GM19193 (cell line): ENCODE results near the gene ZNF609.

Source experiments
- POLR2A ChIP-seq: IDR thresholded peaks from 4 replicates; pipeline ENCODE4 v1.6.1; 2011; ENCODE audit not compliant: insufficient read depth, insufficient read length; ENCODE audit errors: extremely low read depth

ZNF609 gene

DNA sequence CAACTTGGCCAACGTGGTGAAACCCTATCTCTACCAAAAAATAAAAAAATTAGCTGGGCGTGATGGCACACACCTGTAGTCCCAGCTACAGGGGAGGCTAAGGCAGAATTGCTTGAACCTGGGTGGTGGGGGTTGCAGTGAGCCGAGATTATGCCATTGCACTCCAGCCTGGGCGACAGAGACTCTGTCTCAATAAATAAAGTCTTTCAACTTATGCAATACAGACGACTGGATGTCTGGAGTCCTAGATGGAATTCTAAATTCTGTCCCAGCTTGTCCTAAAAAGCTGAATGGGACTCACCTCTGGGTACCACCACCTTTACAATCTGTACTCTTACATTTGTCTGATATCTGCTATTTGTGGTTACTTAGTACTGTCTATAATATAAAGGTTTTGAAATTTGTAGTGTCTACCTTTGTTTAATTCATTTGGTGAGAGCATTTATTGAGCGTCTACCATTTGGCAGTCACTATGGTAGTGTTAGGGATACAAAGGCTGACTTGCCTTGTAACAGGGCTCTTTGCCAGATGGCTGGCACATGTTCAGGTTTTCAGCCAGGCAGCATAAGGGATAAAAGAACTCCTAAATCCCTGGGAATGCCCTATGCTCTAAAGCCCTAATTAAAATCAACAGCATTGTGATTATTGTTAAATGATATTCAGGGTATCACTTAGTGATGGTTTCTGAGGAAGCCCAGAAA is 7.2 kb upstream of the ZNF609 start:
- TF ChIP-seq POLR2A, result no peak

DNA sequence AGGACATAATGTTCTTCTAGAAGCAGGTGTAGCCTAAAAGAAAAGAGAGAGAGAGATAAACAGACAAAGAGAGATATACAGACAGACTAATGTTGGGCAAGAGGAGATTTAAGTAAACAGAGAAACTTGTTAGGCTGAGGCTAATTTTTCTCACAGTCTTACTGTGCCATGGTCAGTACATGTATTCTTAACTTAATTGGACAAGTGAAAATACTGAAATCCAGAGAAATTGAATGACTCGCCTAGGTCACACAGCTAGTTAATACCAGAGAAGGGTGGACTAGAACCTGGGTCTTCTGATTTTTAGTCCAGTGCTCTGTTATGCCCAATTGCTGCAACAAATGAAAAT is 6.7 kb upstream of the ZNF609 start:
- no peak for TF ChIP-seq POLR2A

DNA sequence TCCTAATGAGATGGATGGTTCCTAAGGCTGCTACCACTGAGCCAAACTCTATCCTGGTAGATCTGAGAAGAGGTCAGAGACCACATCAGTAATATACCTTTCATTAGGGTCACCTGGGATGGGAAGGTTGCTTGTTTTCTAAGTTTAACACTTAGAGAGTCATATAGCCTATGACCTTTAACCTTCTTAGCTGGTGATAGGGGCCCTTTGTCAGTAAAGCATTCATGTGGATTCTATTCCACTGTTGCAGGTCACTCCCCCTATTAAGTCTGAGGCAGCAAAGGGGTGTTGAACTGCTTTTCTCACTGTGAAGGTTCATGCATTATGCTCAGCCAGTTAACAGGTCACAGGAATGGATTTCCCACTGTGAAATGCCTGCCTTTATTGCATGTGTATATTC is 6.1 kb upstream of the ZNF609 start:
- no peak for TF ChIP-seq POLR2A

DNA sequence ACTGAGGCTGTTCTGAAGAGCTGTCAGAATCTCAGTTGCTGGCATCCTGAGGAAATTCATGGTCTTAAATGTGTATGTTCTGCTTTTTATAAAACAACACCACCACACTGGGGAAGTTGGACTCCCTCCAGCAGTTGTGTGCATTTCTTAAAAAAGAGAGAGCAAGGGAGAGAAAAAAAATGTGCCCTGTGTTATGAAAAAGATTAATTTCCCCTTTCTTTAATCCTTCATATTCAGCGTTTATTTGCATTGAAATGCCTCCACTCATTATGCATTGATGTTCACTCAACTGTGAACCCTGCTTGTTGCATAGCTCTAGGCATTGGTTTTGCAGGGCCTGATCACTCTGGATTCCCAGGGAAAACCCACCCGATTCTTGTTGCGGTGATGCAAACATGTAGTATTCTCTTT is 4.4 kb upstream of the ZNF609 start:
- no peak for TF ChIP-seq POLR2A

DNA sequence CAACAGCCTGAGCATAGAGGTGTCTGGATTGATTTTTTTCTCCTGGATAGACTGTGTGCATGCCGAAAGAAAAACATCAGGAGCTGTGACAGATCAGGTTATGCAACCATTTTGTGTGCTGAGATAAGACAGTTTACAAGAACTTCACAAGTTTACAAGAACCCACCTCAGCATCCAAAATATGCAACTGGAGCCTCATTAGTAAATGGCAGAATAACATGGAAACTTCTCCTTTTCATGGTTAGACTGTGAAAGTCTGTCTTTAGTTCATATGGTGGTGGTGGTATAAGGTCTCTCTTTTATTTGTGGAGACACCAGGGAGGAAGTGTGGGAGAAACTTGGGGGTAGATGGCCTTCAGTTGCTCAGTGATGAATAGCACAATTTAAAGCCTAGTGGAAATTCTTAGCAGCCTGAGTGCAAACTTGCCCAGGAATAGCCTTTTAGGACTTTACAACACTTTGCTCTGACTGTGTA is 3.7 kb upstream of the ZNF609 start:
- TF ChIP-seq POLR2A, result no peak

DNA sequence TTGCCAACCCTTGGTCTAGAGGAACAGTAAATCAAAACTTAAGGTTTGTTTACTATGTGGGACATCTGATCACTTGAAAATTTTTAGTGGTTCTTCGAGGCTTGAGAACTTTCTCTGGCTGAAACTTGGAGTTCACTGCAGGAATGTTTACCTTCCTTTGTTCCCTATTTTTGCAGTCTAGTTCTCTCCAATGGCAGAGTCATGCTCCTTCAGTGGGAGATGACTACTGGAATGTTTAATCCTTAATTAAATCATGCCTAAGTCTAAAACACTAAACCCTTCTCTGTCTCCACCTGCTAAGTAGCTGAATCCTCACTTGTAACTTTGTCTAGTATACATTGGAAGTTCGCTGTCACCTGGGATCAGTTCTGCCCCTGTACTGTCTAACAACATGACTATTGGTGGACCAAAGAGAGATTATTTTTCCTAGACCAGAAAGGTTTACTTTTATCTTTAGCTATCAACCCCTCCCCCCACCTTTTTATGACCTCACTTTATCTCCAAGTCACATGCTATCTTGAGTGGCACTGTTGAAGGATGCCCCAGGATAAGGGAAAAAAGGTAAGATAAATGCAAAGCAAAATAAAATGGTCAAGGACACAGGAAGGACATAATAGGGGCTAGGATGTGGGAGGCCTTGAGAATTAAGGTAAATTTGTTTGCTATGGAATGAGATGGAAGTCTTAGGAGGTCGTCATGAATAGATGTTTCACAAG is 1.2 kb upstream of the ZNF609 start:
- TF ChIP-seq POLR2A, result no peak

DNA sequence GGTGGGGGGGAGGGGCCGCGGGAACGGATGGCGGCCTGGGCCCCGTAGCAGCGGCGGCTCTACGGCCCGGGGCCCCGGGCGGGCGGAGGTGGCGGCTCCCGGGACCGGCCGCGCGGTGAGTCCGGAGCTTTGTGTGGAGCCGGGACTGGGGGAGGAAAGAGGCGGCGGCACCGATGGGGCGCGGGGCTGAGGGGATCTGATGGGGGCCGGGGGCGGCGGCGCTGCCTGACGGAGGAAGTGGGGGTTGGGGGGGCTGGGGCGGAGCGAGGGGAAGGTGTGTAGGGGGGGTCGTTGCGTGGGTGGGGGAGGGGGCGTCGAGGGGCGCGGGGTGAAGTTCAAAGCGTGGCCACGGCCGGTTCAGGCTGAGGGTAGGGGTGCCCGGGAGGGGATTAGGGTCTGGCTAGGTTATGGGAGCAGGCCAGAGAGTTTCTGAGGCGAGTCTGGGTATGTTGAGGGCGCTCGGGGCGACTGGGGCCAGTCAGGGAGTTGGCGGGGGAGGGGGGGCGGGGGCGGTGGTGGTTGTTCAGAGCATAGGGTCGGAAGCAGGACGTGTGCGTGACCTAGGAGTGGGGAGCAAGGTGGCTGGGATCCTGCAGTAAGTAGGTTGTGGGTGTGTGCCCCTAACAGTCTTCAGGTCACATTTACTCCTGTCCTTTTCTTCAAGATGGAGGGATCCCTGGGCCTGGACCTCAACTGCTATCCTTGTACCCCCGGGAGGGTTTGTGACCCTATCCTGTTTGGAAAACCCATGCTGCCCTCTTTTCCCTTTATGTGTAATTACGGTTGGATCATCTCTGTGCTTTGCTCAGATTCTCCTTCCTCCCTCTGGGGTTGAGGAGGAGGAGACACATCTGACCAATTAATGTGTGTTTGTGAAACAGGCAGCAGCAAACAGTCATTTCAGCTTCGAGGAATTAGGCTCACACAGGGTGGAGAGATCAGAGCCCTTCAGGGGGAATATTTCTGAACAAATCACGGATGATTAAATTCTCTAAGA is 644 bp downstream of the ZNF609 start:
- no peak for TF ChIP-seq POLR2A

DNA sequence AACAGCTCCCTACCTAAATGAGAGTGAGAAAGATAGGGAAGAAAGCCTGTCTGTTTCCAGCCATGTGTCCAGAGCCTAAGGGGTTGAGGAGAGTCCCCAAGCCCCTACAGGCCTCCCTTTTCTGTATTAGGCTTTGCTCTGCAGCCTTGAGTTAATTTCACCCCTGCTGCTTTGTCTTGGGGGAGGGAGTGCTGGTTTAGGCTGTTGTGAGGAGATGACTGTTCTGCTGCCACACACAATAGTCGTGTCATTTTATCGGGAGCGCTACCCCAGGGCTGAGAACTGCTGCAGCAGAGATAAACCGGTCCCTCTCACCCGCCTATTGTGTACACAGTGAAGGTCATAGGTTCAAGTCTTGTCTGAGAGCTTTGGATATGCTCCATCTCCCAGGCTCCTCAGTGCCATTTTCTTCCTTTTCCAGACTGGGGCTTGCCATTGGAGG is 1.4 kb downstream of the ZNF609 start:
- TF ChIP-seq POLR2A, result no peak

DNA sequence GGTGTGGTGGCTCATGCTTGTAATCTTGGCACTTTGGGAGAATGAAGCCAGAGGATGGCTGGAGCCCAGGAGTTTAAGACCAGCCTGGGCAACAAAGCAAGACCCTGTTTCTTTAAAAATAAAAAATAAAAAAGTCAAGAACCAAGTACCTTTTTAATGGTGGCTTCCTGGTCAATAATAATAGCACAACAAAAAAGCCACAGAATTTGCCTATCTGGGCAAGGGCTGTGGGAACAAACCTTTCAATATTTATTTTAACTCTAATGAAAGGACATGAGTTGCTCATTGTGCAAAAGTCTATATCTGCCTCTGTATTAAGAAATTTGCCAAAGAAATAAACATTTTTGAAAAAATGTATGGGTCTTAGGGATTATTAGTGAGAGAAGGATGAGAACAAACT is 2.1 kb downstream of the ZNF609 start:
- TF ChIP-seq POLR2A, result no peak

DNA sequence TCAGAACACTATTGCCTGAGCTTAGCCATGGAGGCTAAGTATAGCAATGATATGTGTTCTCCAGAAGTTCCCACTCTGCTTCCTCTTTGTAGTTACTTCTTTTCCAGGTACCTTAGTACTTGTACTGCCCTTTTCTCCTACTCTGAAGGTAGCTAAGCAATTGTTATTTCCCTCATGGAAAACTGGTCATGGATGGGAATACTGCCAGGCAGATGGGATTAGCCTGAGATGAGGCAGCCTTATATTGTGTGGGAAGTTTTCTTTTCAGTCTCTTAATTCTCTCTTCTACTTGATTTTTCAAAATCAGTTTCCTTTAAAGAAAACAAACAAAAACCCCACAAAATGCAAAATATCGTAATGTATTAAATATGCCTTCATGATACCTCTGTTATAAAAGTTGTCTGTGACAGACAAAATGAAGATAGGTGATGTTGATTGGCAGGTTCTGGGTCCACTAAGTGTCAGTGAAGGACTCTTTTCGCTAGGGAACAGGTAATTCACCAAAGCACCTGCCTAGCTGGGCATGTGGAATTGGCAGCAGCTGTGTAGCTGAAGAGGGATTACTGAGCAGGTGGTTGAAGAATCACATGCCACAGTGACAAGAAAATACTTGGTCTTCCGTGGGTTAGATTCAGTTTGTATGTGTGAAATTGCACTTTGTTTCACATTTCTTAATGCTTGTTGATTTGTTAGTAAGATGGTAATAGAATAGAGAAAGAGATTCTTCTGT is 4.1 kb downstream of the ZNF609 start:
- TF ChIP-seq POLR2A, result no peak

DNA sequence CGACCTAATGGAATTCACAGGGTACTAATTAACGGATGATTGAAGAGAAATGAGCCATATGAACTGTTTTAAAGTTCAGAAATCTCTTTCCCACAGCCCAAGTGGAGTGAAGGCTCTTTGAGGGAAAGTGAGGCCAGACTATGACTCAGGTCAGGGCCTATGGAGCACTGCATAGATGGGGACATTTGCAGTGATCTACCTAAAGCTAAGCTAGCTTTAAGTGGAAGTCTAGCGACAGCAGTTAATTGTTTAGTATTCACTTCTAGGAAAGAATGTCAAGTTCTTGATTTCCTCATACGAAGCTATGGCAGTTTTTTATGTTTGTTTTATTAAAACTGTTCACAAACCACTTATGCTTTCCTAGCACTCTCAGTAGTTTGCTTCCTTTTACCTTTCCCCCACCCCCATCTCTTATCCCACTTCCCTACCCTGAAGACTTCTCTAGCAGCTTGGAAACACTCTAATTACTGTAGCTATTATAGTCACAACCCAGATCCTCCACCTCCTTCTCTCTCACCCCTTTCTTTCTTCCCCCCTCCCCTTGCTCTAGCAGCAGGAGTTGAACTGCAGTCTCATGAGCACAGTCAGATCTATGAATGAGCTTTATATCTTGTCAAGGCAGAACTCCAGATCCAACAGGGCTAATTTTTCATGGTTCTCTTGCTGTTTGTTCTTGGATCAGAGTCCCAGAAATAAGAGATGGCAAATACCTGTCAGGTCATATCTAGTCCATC is 6.2 kb downstream of the ZNF609 start:
- TF ChIP-seq POLR2A, result no peak

DNA sequence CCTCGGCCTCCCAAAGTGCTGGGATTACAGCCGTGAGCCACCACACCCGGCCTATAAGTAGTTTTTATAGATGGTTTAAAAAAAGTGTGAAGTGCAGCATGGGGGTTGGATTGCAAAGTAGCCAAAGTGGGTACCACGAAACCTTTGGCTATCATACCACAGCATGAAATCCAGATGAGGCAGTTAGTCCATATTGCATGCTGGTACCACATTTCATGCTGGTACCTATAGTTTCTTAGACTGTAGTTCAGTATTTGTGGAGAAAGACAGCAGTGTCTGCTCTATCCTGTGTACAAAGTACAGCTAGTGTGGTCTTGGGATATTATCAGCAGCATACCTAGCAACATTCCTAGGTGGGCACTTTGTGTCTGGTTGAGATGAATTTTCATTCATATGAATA is 11.8 kb downstream of the ZNF609 start:
- no peak for TF ChIP-seq POLR2A

DNA sequence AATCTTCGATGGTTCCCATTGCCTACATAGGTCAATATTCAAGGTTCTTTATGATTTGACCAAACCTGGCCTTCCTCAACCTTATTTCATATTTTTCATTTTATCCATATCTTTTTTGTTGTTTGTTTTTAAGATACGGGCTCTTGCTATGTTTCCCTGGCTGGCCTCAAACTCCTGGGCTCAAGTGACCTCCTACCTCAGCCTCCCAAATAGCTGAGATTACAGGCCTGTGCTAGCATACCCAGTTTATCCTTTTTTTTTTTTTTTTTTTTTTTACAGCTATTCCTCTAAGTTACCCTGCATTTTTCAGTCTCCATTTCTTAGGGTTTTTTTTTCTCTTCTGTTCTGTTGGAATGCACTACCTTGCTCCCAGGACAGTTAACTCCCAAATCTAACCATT is 14.5 kb downstream of the ZNF609 start:
- TF ChIP-seq POLR2A, result no peak

DNA sequence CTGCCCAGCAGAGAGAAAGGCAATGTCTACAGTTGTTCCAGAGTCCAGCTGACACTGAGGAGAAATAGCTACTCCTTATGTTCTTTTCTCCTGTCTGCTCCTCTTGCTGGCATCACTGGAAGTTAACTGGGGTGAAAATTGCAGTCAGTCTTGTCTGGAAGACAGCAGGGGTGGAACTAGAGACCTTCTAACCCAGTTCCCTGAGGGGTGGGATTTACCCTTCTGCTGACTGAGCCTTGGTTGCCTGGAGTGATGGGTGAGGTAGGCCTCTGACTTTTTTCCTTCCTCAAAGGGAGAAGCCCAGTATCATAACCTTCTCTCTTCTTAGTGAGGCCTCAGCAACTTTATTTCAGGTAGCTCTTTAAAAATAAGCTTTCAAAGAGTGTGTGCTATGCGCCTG is 16.2 kb downstream of the ZNF609 start:
- no peak for TF ChIP-seq POLR2A

DNA sequence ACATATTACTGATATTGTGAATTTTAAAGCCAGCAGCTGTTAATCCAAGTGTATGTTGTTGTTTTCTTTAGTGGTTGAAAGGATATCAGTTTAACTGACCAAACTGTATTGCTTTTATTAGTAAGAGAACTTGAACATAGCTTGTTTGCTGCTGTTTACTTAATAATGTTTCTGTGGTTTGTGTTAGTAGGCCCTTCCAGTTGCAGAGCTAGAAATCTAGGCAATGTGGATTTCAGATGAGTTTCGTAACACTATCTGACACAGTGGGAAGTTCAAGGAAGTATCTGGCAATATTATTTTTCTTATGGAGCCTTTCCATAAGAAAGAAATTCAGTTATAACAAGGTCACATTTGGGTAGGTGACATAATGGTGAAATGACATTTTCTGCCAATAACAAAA is 18.5 kb downstream of the ZNF609 start:
- TF ChIP-seq POLR2A, result no peak

DNA sequence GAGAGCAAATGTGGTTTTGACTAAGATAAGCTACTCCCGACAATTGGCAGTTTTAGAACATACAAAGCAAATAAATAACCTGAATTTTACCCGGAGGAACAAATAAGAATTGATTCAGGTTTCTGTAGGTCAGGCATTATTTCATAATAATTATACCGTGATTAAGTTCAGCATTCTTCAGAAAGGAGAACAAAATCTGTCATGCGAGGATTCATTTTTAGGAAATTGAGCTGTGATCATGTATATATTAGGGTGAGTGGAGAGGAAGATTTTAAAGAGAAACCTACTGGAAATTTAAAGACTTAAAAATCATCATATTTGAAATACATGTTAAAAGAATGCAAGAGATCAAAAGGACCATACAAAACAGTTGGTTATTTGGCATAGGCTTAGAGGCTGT is 20.5 kb downstream of the ZNF609 start:
- no peak for TF ChIP-seq POLR2A
